Fibroblast of gingiva (primary cell): ENCODE results near the gene ZDHHC20.

Source experiments
- DNase-seq: peaks from one replicate; pipeline ENCODE4 v3.0.0-alpha.2; 2011; ENCODE audit warnings: low read depth

Gene ZDHHC20, protein sequence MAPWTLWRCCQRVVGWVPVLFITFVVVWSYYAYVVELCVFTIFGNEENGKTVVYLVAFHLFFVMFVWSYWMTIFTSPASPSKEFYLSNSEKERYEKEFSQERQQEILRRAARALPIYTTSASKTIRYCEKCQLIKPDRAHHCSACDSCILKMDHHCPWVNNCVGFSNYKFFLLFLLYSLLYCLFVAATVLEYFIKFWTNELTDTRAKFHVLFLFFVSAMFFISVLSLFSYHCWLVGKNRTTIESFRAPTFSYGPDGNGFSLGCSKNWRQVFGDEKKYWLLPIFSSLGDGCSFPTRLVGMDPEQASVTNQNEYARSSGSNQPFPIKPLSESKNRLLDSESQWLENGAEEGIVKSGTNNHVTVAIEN

DNA sequence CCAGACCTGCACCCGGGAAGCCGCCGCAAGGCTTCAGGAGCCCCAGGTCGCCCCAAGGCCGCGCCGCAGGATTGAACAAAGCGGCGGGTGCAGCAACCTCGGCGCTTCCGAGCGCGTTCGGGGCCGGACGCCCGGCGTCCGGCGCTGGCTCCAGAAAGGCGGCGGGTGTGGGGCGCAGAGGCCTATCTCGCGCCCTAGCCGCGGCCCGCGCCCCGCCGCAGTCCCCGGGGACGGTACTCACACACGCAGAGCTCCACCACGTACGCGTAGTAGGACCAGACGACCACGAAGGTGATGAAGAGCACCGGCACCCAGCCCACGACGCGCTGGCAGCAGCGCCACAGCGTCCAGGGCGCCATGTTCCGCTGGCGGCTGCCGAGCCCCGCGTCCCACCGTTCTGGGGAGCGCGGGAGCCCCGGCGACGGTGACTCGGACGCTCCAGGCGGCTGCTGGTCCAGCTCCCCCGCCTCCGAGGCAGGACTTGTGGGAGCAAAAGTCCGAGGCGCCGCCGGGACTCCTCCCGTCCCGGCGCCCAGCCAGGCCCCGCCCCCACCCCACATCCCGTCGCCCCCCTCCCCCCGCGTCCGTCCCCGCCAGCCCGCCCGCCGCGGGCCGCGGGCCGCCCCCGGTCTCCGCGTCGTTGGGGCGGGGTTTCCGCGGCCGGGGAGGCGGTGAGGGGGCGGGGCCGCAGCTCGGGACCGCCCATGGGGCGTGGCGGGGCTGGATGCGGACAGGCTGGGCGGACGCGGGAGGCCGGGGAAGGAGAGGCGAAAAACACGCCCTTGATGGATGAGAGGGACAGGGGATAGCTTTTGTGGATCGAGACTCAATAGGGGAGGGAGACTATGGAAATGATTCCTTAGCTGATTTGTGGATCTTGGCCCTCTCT lies at the start of gene ZDHHC20:
ZDHHC20 (minus strand) TSS at position 491 of the 889 bp plus-strand sequence; CDS start at position 359, 132 bp downstream.
- peak; percentile 83 for DNase-seq

DNA sequence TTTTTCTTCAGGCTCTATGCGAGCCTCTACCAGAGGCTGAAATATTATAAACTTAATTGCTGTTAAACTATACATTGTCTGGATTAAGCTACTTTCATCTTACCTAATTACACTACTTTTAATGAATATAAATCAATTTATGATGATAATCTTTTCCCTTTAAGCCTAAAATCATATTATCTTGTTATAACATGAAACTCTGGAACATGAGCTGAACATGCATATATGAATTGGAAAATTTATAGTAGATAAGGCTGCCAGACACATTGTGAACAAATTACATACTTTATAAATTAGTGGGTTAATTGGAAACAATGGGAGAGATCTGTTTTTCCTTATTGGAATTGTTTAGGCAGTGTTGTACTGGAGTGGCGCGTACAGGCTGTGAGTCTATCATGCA lies 45.3 kb upstream of the ZDHHC20 start:
- DNase-seq, result no peak

DNA sequence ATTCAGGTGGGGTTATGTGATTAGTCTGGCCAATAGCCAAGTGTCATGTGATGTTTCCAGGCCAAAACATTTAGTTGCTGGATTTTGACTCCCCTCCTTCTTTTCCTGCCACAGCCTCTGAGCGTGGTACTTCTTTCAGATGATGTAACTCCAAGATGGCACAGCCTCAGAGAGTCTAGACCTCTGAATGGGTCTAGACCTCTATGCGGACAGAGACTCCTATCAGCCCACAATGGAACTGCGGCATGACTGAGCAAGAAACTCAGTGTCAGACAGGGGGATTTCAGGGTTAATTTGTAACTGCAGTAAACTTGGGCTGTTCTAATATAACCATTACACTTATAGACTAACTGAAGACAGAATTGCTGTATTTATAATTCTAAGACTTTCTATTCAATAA lies 42.6 kb upstream of the ZDHHC20 start:
- no peak for DNase-seq

DNA sequence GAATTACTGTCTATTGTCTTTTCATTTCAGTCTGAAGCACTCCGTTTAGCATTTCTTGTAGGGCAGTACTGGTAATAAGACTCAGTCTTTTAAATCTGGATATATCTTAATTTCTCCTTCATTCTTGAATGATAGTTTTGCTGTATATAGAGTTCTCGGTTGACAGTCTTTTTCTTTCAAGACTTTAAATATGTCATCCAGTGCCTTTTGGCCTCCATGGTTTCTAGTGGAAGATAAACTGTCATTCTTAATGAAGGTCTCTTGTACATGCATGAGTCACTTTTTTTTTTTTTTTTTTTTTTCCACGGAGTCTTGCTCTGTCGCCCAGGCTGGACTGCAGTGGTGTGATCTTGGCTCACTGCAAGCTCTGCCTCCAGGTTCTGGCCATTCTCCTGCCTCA lies 27.2 kb upstream of the ZDHHC20 start:
- DNase-seq, result no peak

DNA sequence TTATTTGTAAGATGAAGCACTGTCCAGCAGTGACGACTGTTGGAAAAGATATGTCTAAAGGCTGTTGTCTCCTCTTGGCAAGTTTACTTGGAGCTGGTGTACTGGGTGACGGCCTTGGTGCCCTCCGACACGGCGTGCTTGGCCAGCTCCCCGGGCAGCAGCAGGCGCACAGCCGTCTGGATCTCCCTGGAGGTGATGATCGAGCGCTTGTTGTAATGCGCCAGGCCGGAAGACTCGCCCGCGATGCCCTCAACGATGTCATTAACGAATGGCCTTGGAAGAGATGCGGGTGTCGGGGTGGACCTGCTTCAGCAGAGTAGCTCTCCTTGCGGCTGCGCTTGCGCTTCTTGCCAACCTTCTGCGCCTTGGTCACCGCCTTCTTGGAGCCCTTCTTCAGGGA lies 24.6 kb upstream of the ZDHHC20 start:
- no peak for DNase-seq

DNA sequence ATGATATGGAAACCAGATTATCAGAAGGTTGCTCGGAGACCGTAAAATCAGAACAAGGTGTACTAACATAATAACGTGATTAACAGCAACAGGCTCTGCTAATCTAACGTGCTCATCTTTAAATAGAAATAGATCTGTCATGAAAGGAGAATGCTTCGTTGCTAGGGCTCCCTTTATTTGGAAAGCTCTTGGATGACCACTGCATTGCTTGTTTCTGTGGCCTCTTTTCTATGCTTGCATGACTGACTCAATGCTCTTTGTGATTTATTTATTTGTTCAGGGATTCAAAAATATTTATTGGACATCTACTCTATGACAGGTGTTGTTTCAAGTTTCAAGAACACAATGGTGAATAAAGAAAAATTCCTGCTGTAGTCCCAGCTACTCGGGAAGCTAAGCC lies 22.3 kb upstream of the ZDHHC20 start:
- no peak for DNase-seq

DNA sequence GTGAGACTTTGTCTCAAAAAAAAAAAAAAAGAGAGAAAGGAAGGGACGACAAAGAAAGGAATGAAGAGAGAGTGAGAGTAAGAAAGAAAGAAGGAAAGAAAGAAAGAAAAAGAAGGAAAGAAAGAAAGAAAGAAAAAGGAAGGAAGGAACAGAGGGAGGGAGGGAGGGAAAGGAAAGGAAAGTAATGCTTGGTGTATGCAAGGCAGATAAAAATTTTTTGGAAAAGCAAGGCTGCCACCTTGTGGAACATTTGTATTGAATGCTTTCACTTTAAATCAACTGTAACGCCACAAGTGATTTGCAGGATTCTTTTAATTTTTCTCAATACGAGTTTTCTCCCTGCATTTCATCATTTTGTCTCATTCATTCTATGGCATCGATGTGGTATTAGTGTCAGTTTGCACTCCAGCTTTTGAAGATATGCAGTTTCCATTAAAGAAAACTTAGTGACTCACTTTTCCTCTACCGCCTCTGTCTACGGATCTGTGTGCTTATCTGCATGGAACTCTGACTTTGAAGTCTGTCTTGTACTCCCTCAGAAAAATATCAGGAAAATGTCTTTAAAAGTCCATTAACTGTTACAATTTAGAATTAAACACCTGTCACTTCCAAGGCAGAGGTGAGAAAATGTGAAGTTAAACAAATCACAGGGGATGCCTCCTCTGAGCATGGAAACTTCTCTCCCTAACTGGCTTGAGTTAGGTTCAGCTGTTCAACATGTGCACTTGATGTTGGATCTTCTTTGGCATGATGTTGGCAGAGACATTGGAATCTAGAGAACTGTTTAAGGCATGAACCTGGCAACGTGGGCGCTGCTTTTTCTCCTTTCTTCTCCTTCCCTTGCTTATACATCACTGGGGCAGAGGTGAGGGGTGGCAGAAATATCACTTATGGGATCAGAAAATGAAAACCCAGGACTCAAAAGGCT lies 20.0 kb upstream of the ZDHHC20 start:
- peak; percentile 68 for DNase-seq

DNA sequence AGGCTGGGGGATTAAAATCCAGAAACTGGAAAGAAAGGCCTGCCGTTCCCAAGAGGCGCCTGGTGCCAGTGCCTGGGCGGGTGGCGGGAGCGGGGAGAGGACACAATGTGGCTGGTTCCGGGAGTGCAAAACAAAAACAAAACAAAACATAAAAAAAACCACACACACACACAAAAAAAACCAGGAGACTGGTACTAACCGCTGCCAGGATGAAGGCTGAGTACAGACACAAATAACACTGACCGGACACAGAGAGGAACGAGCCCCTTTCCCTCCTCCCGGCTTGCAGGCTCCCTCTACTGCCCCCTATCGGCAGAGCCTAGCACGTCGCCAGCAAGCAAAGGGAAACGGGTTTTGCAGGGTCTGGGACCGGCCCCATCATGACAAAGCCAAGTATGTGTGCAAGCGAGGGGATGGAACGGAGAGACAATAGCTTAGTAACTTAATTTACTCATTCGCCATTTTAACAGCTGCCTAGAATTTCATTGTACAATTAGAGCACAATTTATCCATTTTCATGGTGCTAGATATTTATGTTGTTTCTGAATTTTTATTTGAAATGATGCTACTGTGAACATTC lies 17.9 kb upstream of the ZDHHC20 start:
- peak; percentile 69 for DNase-seq

DNA sequence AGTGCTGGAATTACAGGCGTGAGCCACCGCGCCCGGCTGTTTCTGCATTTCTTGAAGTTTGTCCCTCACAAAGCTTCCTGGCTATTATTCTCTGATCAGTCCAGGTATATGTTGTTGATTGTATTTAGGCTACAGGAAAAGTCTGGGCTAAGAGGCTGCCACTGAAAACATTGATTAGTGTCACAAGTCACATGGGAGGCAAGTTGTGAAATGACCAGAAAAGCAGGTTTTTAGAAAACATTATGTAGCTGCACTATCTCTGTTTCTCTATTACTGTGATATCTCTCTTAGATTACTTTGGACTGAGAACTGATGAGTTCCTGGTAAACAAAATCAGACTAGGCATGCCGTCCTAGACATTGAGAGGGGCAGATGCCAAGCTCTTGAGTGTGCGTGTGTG lies 16.0 kb upstream of the ZDHHC20 start:
- no peak for DNase-seq

DNA sequence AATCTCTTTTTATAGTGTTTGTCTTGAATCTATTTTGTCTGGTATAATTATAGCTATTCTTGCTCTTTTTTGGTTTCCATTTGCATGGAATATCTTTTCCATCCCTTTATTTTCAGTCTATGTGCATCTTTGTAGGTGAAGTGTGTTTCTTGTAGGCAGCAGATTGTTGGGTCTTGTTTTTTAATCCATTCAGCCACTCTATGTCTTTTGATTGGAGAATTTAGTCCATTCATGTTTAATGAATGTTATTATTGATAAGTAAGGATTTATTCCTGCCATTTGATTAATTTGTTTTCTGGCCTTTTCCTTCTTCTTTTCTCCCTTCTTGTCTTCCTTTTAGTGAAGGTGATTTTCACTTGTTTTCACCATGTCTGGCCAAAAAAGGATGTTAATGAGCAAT lies 11.7 kb upstream of the ZDHHC20 start:
- DNase-seq, result no peak

DNA sequence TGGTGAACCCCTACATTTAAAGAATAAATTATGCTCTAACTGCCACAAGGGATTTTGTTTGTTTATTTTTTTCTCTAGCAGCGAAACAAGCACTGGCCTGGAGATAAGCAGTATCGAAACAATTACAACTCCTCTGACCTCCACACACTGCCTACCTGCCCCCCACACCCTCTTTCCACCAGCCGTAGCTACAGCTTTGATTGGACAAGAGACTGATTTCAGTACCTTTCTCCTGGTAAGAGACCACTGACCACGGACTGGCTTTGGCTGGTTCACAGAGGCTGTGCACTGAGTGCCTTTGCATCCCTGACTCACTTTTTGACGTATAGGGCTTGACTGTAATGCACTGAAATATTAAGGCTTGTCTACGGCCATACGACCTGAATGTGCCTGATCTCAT lies 7.4 kb upstream of the ZDHHC20 start:
- no peak for DNase-seq

DNA sequence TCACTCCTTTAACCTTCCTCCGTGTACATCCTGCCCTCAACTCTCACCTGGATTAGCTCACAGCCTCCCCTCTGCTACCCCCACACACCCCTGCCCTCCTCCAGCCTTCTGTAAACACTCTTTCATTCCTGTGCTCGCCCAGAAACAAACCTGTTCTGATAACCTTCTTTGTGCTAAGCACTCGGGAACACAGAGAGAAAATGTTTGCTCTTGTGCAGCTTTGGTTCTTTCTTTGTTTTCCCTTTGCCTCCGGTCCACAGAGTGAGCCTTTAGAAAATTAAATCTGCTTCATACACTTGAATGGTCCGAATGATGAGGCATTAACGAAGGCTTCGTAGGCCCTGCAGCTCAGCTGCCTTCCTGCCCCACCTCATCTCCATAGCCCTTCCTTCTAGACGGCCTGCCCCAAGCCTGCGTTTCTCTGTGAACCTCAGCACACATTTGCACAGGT lies 6.6 kb upstream of the ZDHHC20 start:
- DNase-seq, result no peak

DNA sequence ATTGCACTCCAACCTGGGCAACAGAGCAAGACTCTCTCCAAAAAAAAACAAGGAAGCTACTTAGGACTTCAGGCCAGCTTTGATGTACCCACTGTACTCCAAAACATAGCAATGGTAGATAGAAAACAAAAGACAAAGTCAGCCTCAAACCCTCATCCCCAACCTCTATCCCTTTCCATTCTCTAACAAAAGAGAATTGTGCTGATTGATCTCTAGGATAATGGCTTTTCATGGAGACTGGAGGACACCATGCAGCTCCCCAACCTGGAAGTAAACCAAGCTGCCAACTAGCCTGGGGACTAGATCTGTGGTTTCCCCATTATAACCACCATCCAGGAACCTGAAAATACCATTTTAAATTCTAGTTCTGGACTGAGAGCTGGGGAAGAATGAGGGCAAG lies 4.3 kb upstream of the ZDHHC20 start:
- DNase-seq, result no peak

DNA sequence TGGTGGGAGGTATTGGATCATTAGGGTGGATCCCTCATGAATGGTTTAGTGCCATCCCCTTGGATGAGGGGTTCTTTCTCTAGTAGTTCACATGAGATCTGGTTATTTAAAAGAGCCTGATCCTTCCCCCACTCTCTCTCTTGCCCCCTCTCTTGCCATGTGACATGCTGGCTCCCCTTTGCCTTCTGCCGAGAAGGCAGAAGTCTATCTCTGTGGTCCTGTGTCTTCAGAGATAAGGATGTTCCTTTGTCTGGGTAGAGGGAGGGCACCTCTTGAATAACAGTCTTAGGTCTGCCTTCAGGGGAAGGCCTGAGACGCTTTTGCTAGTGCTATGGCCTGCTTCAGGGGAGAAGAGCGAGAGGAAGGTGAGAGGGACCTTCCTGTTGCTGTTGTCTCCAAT lies 2.0 kb upstream of the ZDHHC20 start:
- DNase-seq, result no peak

DNA sequence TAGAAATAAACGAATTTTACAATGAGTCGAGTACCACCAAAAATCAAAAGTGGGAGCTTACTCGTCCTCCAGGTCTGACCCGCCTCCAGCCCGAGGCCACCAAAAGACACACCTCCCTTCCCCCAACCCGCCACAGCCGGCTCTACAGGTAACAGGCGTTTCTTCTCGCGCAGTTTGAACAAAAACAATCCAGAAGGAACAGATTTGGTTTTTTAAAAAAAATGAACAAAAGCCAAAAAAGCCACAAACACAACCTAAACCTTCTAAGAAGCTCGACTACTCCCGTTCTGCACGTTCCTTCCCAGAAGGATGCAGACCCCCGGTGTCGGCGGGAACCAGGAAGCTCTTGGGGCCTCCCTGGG lies 671 bp downstream of the ZDHHC20 start:
- no peak for DNase-seq

DNA sequence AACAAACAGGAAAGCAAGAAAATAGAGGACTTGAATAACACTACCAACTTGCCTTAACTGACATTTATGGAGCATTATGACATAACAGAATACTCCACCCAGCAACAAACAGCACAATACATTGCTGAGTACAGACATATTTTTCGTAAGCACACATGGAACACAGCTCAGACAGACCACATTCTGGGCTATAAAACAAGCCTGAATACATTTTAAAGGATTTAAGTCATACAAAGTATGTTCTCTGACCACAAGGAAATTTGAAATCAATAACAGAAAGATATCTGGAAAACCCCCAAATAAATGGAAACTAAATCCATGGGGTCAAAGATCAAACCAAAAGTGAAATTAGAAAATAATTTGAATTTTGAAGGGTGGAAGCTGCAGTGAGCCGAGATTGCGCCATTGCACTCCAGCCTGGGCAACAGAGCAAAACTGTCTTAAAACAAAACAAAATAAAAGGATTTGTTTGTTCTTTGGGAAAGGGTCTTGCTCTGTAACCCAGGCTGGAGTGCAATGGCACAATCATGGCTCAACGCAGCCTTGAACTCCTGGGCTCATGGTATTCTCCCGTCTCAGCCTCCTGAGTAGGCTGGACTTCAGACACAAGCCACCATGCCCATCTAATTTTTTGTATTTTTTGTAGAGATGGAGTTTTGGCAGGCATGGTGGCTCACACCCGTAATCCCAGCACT lies 5.6 kb downstream of the ZDHHC20 start:
- DNase-seq, result peak; percentile 64

DNA sequence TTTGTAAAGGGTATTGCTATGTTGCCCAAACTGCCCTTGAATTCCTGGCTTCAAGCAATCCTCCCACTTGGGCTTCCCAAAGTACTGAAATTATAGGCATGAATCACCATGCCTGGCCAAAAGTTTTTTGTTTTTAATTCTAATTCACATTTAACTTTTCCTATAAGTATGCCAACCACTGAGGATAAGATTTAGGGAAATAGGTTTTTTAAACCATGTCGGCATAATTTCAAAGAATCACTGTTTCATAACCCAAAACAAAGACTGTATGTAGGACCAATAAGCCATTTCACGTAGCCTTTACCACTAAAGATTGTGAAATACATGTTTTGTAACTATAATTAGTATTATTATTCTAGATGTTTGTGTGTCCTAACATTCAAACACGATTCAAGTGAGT lies 8.2 kb downstream of the ZDHHC20 start:
- no peak for DNase-seq

DNA sequence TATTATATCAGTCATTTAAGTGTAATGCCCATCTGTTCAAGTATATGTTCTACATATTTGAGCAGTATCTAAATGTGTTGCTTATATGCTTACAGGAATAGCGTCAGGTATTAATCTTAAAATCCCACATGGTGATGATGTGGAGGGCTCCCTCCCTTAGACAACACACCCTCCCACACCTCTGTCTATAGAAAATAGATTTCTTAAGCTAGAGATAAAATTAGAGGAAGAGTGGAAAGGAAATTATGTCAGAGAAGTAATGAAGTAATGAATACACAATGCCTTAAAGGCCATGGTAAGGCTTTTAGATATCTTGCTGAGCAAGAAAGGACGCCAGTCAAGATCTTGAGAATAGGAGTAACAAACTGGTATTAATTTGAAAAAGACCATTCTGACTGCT lies 12.4 kb downstream of the ZDHHC20 start:
- DNase-seq, result no peak

DNA sequence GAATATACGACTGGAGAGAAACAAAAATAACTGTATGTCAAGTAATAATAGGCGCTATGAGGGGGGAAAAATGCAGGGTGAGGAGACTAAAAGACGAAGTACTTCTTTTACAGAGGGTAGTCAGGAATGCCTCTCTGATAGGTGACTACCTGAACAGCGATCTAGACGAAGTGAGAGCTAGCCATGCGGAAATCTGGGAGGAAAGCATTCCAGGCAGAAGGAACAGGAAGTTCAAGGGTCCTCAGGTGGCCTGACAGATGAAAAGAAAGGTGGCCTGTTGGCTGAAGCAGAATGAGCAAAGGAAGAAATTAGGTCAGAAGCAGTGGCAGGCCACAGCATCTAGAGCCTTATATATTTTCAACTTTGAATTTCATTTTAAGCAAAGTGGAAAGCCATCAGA lies 13.3 kb downstream of the ZDHHC20 start:
- DNase-seq, result no peak

DNA sequence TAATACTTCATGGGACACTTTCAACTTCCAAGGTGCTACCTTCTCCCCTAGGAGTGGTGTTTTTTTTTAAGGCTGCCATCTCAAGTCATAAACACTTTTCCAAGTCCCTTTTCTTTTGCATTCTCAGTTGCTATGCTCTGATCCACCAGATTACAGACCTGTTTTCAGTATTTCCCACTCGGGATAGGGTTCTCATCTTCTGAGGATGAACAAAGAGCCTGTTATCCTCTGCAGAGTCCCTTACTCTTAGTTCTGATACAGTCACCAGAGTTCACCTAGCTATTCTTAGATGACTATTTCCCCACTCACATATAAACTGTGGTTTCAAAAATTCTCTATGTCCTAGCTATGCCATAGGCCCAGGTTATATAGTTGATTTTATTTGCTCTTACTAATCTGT lies 15.9 kb downstream of the ZDHHC20 start:
- no peak for DNase-seq

DNA sequence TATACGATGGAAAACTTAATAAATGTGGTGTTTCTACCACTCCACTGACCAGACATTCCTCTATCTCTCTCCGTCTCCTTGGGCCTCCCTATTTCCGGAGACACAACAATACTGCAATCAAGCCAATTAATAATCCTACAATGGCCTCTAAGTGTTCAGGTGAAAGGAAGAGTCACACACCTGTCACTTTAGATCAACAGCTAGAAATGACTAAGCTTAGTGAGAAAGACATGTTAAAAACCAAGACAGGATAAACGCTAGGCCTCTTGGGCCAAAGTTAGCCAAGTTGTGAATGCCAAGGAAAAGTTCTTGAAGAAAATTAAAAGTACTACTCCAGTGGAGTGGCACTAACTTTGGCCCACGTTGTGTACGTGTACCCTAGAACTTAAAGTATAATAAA lies 22.5 kb downstream of the ZDHHC20 start:
- no peak for DNase-seq
